Endothelial cell (in vitro differentiated cells): ENCODE results near the gene AFF2. TPM values are rescaled to one million over a fixed set of nuclear protein-coding genes. Genes with fewer than 3 reads are reported as not detected.

Source experiments
- DNase-seq: peaks from one replicate; pipeline ENCODE4 v3.0.0; 2021; ENCODE audit warnings: low spot score
- H3K27ac Mint-ChIP-seq: one replicate; pipeline ENCODE4 v1.8.0; 2021; ENCODE audit warnings: mixed read lengths, inconsistent platforms; ENCODE audit not compliant: unreplicated experiment
- H3K27me3 Mint-ChIP-seq: one replicate; pipeline ENCODE4 v1.8.0; 2021; ENCODE audit warnings: mild to moderate bottlenecking, moderate library complexity, mixed read lengths, inconsistent platforms; ENCODE audit not compliant: unreplicated experiment
- H3K36me3 Mint-ChIP-seq: one replicate; pipeline ENCODE4 v1.8.0; 2021; ENCODE audit warnings: mild to moderate bottlenecking, low read depth, mixed read lengths, inconsistent platforms; ENCODE audit not compliant: unreplicated experiment
- H3K4me1 Mint-ChIP-seq: one replicate; pipeline ENCODE4 v1.8.0; 2021; ENCODE audit warnings: mild to moderate bottlenecking, mixed read lengths, inconsistent platforms; ENCODE audit not compliant: unreplicated experiment
- H3K4me3 Mint-ChIP-seq: one replicate; pipeline ENCODE4 v1.8.0; 2021; ENCODE audit warnings: mild to moderate bottlenecking, mixed read lengths, inconsistent platforms; ENCODE audit not compliant: unreplicated experiment
- H3K9me3 Mint-ChIP-seq: one replicate; pipeline ENCODE4 v1.8.0; 2021; ENCODE audit warnings: mixed read lengths, inconsistent platforms; ENCODE audit not compliant: unreplicated experiment
- total RNA-seq: library from RNA; stranded (reverse); fragmentation: NEBNext Ultra II Directional; extraction: Animal tissue kit (Norgen Biotek cat#: 25700); gene quantifications from one replicate; pipeline ENCODE4 v1.2.1, GENCODE V29; 2021; ENCODE audit not compliant: unreplicated experiment
- TF ChIP-seq, protein P1 (sequence below): fragments of 200-600 bp; sonication (generic); IDR thresholded peaks from one replicate; pipeline ENCODE4 v1.5.0; 2021; ENCODE audit warnings: antibody characterized with exemption; ENCODE audit not compliant: unreplicated experiment

The AFF2 gene
- total RNA-seq, 1 donor from 2014 or later: 9.3 TPM

DNA sequence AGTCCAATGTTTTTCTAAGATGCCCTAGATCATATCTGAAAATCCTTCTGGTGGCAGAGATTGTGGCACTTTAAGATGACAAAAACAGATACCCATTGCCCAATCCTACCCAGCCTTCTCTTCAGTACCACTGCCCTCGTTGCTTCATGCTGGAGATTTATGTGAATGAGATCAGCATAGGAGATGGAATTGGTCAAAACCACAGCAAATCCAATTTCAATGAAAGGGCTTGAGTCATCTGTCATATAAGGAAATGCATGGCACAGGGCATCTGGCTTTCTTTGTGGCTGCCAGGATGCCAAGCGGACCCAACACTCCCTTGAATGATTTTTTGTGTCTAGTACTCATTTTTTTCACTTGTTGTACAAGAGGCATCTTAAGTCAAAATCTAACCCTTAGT is 16.8 kb downstream of the AFF2 start:
- H3K27ac Mint-ChIP-seq: no peak overlapping the region
- TF ChIP-seq, protein P1, sequence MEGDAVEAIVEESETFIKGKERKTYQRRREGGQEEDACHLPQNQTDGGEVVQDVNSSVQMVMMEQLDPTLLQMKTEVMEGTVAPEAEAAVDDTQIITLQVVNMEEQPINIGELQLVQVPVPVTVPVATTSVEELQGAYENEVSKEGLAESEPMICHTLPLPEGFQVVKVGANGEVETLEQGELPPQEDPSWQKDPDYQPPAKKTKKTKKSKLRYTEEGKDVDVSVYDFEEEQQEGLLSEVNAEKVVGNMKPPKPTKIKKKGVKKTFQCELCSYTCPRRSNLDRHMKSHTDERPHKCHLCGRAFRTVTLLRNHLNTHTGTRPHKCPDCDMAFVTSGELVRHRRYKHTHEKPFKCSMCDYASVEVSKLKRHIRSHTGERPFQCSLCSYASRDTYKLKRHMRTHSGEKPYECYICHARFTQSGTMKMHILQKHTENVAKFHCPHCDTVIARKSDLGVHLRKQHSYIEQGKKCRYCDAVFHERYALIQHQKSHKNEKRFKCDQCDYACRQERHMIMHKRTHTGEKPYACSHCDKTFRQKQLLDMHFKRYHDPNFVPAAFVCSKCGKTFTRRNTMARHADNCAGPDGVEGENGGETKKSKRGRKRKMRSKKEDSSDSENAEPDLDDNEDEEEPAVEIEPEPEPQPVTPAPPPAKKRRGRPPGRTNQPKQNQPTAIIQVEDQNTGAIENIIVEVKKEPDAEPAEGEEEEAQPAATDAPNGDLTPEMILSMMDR: no peak
- H3K9me3 Mint-ChIP-seq: no peaks in the 10 kb centered on the region
- H3K4me3 Mint-ChIP-seq: no peak overlapping the region
- H3K4me1 Mint-ChIP-seq: peaks cover 3% of the 10 kb centered on the region
- no peaks in the 10 kb centered on the region for H3K27me3 Mint-ChIP-seq
- no peak for DNase-seq
- H3K36me3 Mint-ChIP-seq: no peaks in the 10 kb centered on the region

DNA sequence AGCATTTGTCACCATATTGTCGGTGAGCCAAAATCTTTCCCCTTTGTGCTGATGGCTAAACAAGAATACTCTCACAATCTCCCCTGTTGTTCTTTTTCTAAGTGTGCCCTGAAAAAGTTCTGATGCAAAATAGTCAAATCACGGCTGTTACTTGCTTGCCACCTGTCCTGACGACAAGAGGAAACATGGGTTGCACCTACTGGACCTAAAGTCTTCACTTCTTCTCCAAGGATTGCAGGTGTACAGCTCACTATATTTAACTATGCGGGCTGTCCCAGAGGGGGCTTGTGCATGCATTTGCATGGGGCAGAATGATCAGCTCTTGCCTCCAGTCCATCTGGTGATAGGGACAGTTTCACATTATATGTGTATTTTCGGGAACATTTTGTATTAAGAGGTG is 21.6 kb downstream of the AFF2 start:
- H3K36me3 Mint-ChIP-seq: no peaks in the 10 kb centered on the region
- no peaks in the 10 kb centered on the region for H3K9me3 Mint-ChIP-seq
- H3K4me1 Mint-ChIP-seq: peaks cover 7% of the 10 kb centered on the region
- TF ChIP-seq, protein P1: no peak
- DNase-seq: no peak
- H3K27ac Mint-ChIP-seq: no peak overlapping the region
- H3K27me3 Mint-ChIP-seq: no peaks in the 10 kb centered on the region
- H3K4me3 Mint-ChIP-seq: no peak overlapping the region

DNA sequence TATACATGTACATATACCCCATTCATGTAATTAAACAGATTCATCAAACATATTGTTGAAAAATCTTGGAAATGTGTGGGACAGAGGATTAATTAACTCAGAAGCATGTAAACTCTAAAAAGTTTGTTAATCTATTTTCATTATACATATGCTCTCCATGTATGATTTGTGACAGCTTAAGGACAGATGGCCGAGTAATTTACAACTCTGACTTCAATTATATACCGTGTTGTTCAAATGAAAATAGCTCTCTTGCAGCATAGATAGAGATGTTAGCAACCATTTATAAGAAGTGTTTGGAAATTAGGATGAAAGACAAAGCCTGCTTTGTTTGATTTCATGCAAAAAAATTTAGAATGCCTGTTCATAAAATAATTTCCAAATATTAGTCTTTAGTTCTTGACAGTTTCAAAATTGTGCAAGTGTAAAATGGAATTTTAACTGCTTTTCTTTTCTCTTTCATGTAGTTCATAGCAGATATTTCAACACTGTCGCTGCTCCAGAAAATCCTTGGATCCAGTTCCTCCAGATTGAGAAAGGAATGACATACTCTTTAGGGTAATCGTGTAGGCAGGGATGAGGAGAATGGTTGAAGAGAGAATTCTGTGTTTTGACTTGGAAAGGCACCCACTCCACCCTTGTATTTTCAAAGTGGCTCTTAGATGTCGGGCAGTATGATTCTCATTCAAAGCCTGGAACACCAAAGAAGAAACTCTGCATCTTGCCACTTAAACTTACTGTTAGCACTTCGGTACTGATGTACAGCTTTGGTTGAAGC is 23.1 kb downstream of the AFF2 start:
- H3K27ac Mint-ChIP-seq: no peak overlapping the region
- no peak overlapping the region for H3K4me3 Mint-ChIP-seq
- peaks cover 7% of the 10 kb centered on the region for H3K4me1 Mint-ChIP-seq
- DNase-seq: no peak
- TF ChIP-seq, protein P1: no peak
- H3K36me3 Mint-ChIP-seq: no peaks in the 10 kb centered on the region
- H3K27me3 Mint-ChIP-seq: no peaks in the 10 kb centered on the region
- H3K9me3 Mint-ChIP-seq: no peaks in the 10 kb centered on the region

DNA sequence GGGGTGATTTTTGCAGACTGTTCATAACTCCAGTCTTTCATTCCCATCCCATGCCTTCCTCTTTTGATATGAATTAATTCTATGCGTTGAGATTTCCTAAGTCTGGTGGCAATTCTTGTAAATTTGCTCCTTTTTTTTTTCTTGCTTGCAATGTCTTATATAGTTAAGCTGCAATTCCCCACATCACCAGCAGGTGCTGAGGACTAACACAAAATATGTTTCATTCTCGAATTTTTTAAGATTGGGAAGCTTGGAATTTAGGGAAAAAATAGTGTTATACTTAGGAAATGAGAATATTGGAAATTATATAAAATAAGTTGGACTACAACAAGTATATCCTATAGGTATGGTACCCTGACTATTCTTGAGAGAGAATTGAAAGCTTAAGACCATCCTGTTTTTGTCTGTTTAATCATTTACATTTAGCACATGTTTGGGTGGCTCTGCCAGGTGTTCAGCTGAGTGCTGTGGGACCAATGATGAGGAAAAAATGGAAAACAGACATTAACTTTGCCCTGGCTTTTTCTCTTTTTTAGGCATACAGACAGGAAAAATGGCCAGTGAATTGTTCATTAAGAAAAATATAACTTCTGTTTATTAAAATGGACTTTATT is 30.2 kb downstream of the AFF2 start:
- Mint-ChIP-seq H3K36me3 (no peaks in the 10 kb centered on the region), H3K4me1 (no peaks in the 10 kb centered on the region), H3K27ac (no peak overlapping the region), H3K9me3 (no peaks in the 10 kb centered on the region), H3K4me3 (no peak overlapping the region), H3K27me3 (no peaks in the 10 kb centered on the region)
- DNase-seq: no peak
- TF ChIP-seq, protein P1: peak; percentile 76

DNA sequence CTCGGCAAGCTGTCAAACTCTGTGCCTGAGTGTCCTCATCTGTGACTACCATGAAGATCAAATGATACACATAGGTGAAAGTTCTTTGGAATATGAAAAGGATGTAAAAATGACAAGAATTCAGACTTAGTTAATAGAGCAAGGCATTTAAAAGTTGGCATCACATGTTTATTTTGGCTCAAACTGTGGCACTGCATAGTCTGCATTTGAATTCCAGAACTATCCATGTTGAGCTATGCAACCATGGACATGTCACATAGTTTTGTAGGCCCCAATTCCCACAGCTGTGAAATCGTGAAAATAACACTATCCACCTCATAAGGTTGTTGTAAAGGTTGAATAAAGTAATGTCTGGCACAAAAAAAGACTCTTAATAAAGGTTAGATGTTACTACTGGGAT is 33.9 kb downstream of the AFF2 start:
- H3K9me3 Mint-ChIP-seq: no peaks in the 10 kb centered on the region
- DNase-seq: no peak
- H3K4me1 Mint-ChIP-seq: no peaks in the 10 kb centered on the region
- no peak overlapping the region for H3K4me3 Mint-ChIP-seq
- TF ChIP-seq, protein P1: no peak
- no peaks in the 10 kb centered on the region for H3K27me3 Mint-ChIP-seq
- H3K36me3 Mint-ChIP-seq: no peaks in the 10 kb centered on the region
- no peak overlapping the region for H3K27ac Mint-ChIP-seq
